GM19438 (cell line): Measurements from ENCODE around the gene GPS1.
A peak's percentile ranks its signal among the peaks of the same experiment; 100 is the strongest.

Source experiments
- ATAC-seq: cut with Tn5 transposase; IDR thresholded peaks from one replicate; pipeline ENCODE4 v1.9.1; 2021; ENCODE audit warnings: low read depth; ENCODE audit not compliant: unreplicated experiment

Gene GPS1

GRCh38 chr17:82051776-82052637, at the start of gene GPS1, which contains the start of gene RFNG:
TSS of gene GPS1 (plus strand) at chr17:82051898. CDS start at chr17:82051932, 34 bp downstream.
TSS of gene RFNG (minus strand) at chr17:82051811. CDS start at chr17:82051766, 45 bp downstream.
- ATAC-seq, result peak; percentile 68

- no peak for ATAC-seq
Measured at GRCh38 chr17:82003411-82004381, 48.0 kb upstream of the GPS1 start.

- ATAC-seq, result no peak
Measured at GRCh38 chr17:82004517-82005455, 46.9 kb upstream of the GPS1 start.

GRCh38 chr17:82005701-82006348, 45.9 kb upstream of the GPS1 start:
- no peak for ATAC-seq

- no peak for ATAC-seq
Measured at GRCh38 chr17:82006468-82007227, 45.0 kb upstream of the GPS1 start.

GRCh38 chr17:82007228-82007494, 44.5 kb upstream of the GPS1 start:
- ATAC-seq, result no peak

- ATAC-seq, result no peak
Measured at GRCh38 chr17:82007495-82008257, 44.0 kb upstream of the GPS1 start.

GRCh38 chr17:82008258-82008940, 43.3 kb upstream of the GPS1 start:
- ATAC-seq, result no peak

- no peak for ATAC-seq
Measured at GRCh38 chr17:82008941-82009405, 42.7 kb upstream of the GPS1 start.

- no peak for ATAC-seq
Measured at GRCh38 chr17:82009413-82009812, 42.3 kb upstream of the GPS1 start.

- ATAC-seq, result no peak
Measured at GRCh38 chr17:82010575-82011525, 40.8 kb upstream of the GPS1 start.

- no peak for ATAC-seq
Measured at GRCh38 chr17:82011617-82012187, 40.0 kb upstream of the GPS1 start.

GRCh38 chr17:82012261-82012639, 39.4 kb upstream of the GPS1 start:
- no peak for ATAC-seq

GRCh38 chr17:82012640-82013295, 38.9 kb upstream of the GPS1 start:
- no peak for ATAC-seq

- ATAC-seq, result no peak
Measured at GRCh38 chr17:82013341-82013740, 38.4 kb upstream of the GPS1 start.
